SK-N-MC (cell line): ENCODE results near the gene THOC5.

ENCODE experiments used
- EZH2 ChIP-seq: fragments of 200-600 bp; sonication (generic); IDR thresholded peaks from one replicate; pipeline ENCODE4 v1.6.1; 2017; ENCODE audit warnings: antibody characterized with exemption
- FOXP2 ChIP-seq: optimal IDR thresholded peaks from 2 replicates; pipeline ENCODE3; 2011; ENCODE audit warnings: mild to moderate bottlenecking, moderate library complexity; ENCODE audit not compliant: insufficient read depth; ENCODE audit errors: extremely low read length, control extremely low read depth
- POLR2AphosphoS5 ChIP-seq: IDR thresholded peaks from 2 replicates; pipeline ENCODE4 v1.6.1; 2012; ENCODE audit warnings: mild to moderate bottlenecking, low read depth, low read length, borderline replicate concordance

- no peak for TF ChIP-seq EZH2
- peak; percentile 57; the same call in 1 of the 2 replicates for TF ChIP-seq POLR2AphosphoS5
- TF ChIP-seq FOXP2: no peak
These were observed 73.9 kb downstream of the THOC5 start, which contains the start of gene NEFH for GRCh38 chr22:29479417-29480261.
